HFF-Myc (cell line): ENCODE measurements around the gene PBX2.

ENCODE experiments used
- DNase-seq: peaks from one replicate; pipeline ENCODE4 v3.0.0-alpha.2; 2011; ENCODE audit warnings: low read depth; ENCODE audit errors: extremely low read depth
- H3K4me3 ChIP-seq: replicated peaks from 2 replicates; pipeline ENCODE4 v1.5.1; 2011; ENCODE audit warnings: low read depth, mild to moderate bottlenecking, control low read depth, low read length
- TF ChIP-seq, protein P1 (sequence below): IDR thresholded peaks from 2 replicates; pipeline ENCODE4 v1.5.1; 2012; ENCODE audit warnings: mild to moderate bottlenecking, low read depth, low read length, control low read depth; ENCODE audit errors: missing control alignments

Gene PBX2

DNA sequence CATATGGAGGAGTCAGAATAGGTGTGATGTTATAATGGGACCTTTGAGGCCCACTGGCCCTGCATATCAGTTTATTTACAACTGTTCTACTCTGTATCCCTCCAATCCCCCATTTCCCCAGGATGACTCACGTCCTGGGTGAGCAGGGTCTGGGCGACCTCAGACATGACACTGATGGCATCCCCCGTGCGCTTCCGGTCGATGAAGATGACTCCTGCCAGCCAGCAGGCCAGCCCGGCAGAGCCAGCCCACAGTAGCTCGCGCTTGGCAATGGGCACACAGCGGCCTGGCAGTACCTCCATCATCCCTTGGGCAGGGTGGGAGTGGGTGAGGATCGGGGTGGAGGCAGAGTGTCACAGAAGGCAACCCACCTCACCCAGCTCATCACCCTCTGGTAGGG, 19.7 kb downstream of the PBX2 start:
- DNase-seq = no peak
- no peak overlapping the region for H3K4me3 ChIP-seq
- TF ChIP-seq, protein P1, sequence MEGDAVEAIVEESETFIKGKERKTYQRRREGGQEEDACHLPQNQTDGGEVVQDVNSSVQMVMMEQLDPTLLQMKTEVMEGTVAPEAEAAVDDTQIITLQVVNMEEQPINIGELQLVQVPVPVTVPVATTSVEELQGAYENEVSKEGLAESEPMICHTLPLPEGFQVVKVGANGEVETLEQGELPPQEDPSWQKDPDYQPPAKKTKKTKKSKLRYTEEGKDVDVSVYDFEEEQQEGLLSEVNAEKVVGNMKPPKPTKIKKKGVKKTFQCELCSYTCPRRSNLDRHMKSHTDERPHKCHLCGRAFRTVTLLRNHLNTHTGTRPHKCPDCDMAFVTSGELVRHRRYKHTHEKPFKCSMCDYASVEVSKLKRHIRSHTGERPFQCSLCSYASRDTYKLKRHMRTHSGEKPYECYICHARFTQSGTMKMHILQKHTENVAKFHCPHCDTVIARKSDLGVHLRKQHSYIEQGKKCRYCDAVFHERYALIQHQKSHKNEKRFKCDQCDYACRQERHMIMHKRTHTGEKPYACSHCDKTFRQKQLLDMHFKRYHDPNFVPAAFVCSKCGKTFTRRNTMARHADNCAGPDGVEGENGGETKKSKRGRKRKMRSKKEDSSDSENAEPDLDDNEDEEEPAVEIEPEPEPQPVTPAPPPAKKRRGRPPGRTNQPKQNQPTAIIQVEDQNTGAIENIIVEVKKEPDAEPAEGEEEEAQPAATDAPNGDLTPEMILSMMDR = no peak

DNA sequence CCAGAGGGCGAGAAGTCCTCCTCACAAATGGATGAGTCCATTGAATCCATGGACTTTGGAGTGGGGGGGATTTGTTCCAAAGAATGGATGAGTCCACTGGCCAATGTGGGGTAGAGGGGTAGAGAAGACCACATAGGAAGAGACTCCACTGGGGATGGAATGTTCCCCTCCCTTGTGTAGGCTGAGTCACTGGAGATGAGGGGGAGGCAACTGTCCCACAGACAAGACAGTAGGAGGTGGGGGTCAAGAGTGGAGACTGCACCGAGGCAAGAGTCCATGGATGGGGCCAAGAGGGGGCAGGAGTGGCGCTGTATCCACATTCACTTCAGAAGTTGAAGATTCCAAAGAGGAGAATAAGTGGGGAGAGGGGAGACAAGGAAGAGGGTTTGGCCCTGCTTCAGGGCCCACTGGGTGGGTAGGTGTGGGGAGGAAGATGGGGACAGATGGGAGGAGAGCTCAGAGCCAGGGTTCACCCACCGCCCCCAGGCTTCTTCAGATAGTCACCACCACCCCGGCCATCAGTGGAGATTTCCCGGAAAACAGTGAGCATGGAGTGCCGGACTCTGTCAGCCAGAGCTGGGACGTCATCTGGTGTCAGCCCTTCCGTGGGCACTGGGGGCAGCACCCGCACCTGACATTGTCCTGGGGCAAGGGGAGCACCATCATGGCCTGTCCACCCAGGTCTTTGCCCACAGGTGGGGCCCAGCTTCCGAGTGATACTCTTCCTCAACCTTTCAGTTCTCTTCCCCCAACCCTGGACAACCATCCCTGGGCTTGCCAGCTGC, 21.0 kb downstream of the PBX2 start:
- DNase-seq = no peak
- TF ChIP-seq, protein P1 = no peak
- no peak overlapping the region for H3K4me3 ChIP-seq

DNA sequence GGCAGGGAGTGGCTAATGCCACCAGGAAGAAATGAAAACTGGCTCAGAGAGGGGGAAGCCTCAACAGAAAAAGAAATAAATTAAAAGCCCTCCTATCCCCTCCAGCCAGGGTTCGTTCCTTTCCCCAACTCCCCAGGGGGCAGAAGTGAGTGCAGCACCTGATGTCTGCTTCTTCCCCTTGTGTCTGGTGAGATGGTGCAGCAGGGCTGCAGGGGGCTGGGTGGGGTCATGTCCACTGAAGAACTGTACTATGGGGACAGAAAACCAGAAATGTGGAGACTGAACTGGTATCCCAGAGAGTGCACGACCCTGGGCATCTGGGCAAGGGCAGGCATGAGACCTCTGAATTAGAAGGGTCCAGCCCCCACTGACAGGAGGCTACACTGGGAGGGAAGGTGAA, 21.7 kb downstream of the PBX2 start:
- no peak overlapping the region for H3K4me3 ChIP-seq
- no peak for DNase-seq
- TF ChIP-seq, protein P1 = no peak

DNA sequence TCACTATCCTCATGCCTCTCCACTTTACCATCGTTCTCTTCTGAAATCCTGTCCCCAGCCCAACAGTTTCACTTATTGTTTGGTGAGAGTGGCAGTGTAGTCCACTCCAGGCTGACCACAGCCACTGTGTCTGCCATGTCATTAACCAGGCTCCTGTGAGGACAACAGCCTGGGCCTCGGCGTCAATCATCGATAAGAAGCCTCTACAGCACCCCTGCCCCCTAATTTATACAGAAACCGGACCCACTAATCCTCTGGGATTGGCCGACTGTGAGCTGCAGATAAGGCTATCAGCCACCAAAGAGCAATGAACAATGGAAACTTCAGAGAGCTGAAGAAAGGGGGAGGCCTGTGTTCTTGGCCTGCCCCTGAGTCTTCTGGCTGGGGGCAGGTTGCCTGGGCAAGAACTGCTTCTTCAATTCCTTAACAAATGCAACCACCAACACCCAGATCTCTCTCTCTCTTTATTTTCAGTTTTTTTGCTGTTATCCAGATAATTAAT, 22.2 kb downstream of the PBX2 start:
- TF ChIP-seq, protein P1 = no peak
- no peak for DNase-seq
- H3K4me3 ChIP-seq = no peak overlapping the region

DNA sequence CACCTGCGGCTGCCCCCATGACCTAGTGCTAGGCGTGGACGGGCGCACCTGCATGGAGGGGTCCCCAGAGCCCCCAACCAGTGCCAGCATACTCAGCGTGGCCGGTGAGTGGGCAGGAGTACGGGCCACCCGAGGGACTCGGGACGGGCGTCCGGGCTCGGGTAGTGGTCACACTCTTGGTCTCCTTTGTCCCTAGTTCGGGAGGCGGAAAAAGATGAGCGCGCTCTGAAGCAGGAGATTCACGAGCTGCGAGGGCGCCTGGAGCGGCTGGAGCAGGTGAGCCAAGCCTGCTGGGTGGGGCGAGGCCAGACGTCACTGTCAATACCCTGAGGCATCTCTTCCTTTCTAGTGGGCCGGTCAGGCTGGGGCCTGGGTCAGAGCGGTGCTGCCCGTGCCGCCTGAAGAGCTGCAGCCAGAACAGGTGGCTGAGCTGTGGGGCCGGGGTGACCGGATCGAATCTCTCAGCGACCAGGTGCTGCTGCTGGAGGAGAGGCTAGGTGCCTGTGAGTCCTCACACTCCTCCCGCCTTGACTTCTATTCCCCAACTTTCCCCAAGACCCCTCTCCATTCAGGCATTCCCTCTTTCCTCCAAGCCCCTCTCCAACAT, 22.7 kb downstream of the PBX2 start:
- no peak for DNase-seq
- TF ChIP-seq, protein P1 = no peak
- no peak overlapping the region for H3K4me3 ChIP-seq

DNA sequence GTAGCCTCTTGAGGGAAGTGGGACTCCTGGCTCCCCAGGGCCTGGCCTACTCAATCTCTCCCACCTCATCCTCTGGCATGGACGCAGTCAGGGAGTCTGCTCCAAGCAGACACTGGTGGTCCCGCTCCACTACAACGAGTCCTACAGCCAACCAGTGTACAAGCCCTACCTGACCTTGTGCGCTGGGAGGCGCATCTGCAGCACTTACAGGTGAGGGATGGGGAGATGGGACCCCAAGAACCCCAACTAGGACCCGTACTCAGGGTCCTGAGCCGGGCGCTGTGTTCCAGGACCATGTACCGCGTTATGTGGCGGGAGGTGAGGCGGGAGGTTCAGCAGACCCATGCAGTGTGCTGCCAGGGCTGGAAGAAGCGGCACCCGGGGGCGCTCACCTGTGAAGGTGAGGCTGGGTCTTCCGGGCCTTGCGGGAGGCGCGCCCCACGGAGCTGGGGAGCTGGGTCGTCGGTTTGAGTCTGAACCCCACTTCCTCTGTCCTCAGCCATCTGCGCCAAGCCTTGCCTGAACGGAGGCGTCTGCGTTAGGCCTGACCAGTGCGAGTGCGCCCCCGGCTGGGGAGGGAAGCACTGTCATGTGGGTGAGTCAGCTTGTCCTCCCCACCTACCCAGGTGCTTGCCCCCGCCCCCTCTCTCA, 23.5 kb downstream of the PBX2 start:
- H3K4me3 ChIP-seq = no peak overlapping the region
- no peak for DNase-seq
- TF ChIP-seq, protein P1 = peak; percentile 8
